Stimulated activated CD4-positive, alpha-beta T cell treated with anti-CD3 and anti-CD28 coated beads, Interleukin-1b, Interleukin-23, amount 100 ng/mL, for 24 hours (primary cell): Measurements from ENCODE around the gene TMEM163.

Source experiments
- DNase-seq, 4 experiments: peaks; one replicate each; pipeline ENCODE4 v3.0.0-alpha.2; 2020; ENCODE audit warnings: low read depth in 4 of 4, low spot score in 1 of 4

The TMEM163 gene

GRCh38 chr2:134693359-134694330 is 25.2 kb downstream of the TMEM163 start:
- no peak for DNase-seq

DNA sequence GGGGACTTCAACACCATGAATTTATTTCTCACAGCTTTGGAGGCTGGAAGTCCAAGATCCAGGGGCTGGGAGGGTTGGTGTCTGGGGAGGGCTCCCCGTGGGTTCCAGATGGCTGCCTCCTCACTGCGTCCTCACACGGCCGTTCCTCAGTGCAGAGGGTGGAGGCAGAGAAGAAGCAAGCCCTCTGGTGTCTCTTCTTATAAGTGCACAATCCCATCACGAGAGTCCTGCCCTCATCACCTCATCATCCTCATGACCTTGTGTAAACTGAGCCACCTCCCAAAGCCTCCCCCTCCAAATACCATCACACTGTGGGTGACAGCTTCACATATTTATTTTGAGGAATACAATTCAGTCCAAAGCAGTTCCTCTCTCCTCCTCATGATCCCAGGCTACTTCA is 26.3 kb downstream of the TMEM163 start:
- no peak for DNase-seq

DNA sequence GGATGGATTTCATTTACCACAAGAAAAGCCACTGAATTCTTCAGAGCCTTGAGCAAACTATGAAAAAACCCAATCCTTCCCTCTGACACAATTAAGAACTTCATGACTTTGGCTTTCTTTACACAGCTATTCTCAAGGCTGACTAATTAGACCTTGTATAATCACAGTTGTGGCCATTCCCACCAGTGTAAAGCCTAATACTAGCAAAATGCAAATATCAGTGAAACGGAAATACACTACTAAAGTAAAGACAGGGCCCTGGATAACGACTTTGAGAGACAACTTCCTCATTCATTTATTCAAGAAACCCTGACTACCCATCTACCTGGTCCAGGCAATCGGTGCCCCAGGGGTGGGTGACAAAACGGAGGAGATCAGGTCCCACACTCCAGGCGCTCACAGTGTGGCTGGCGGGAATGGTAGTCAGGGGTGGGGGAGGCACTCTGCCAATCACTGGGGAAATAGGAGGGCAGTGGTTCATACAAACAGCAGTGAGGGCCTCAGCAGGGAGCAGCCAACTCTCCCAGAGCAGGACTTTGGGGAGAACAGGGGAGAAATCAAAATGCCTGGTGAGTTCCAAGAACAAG is 28.1 kb downstream of the TMEM163 start:
- no peak for DNase-seq

GRCh38 chr2:134689315-134689714 is 29.5 kb downstream of the TMEM163 start:
- no peak for DNase-seq

DNA sequence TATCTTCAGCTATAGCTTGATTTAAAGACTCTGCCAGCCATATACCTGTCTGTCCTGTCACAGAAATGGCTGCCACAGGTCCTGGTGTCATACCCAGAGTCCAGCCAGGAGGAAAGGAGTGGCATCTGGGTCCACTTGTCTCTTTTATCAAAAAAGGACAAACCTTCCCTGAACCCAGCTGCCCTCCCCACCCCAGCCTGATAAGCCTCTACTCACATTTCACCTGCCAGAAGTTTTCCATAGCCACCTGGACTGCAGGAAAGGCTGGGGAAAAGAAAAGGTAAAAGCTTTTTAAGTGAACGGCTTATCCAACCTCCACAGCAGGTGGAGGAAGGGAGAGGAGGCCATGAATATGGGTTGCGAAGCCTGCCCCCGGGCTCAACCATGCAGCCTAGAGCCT is 32.8 kb downstream of the TMEM163 start:
- DNase-seq: no peak

- no peak for DNase-seq
Measured at GRCh38 chr2:134683561-134684112, 35.2 kb downstream of the TMEM163 start.

GRCh38 chr2:134682726-134683125 is 36.1 kb downstream of the TMEM163 start:
- no peak for DNase-seq

DNA sequence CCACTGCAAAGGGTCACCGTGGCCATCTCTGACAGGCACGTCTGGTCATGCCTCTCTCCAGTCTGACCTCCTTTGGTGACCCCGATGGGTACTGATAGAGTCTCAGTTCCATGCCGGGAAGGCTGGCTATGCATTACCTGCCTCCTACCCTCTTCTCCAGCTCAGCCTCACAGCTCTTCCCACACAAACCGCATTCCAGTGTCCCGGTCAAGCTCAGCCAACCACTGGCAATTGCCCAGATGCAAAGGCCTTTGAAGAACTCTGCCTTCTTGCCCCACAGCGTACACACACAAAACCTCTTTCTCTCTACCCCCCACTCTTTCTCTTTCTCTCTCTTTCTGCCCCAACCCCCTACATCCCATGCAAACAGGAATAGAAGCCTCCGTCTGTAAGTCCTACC is 37.6 kb downstream of the TMEM163 start:
- DNase-seq: no peak

- no peak for DNase-seq
Measured at GRCh38 chr2:134679745-134680144, 39.1 kb downstream of the TMEM163 start.

DNA sequence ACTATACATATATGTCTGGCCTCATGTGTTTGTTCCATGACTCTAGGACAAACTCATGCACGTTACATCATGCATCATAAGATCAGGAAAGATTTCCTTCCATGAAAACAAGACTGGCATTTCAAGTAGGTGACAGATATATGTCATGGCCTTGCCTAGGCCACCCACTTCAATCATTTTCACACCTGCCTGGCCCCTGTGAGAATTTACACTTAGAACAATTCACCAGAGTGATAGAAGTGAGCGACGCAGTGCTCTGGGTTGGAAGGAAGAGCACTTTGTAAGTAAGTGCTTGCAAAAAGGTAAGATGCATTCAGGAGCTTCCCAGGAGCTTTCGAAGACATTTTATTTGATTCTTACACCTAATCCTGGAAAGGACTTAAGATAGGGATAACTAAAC is 39.5 kb downstream of the TMEM163 start:
- DNase-seq: no peak

DNA sequence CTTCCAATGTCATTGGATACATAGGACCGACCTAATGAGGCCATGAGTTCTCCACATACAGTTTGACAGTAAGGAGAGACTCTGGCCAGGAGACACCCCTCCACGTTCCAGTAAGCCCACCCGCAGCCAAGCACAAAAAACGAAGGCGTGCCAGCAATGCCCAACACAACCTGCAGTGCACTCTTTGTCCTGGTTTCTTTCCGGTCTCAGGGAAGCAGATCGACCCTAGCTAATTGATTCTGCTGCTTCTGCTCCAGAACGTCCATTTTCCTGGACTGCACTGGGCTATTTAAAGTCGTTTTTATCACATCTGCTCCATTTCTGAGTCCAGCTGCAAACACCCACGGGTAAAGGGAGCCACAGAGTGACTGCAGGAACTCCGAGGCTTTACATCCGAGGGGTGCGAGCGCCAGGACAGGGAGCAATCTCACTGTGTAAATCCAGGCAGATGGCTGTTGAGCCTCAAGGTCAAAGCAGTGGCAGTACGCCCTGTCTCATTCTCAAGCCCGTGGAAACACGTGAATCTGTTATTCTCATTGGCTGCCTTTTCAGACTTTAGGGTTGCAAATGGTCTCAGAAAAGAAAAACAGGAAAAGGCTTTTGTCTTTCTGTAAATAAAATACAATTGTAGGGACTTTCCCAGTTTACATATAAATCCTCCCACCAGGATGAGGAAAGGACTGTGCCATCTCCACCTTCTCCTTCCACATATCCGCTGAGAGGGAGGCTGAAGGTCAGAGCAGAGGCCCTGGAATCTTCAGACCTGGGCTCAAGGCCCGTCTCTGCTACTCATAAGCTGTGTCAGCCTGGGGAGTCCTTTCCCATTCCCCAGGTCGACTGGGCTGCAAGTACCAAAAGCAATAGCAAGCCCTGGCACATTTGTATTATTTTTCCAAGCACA is 40.7 kb downstream of the TMEM163 start:
- DNase-seq: no peak

DNA sequence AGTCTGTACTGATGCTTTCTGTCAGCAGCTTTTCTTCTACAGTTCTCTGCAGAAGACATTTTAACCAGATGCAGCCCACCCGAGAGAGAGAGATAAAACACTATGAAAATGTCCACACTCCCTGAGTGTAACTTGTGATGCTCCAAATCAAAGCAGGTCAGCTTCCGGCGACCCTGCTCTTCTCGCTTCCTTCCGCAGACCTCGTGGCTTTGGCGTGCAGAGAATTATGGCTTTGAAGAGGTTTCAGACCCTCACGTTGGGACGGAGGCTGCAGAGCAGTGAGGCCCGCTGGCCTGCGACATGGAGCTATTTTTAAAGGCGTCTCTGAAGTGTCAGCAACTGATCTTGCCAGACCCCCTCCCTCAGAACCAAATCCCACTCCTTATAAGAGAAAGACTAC is 41.8 kb downstream of the TMEM163 start:
- no peak for DNase-seq

DNA sequence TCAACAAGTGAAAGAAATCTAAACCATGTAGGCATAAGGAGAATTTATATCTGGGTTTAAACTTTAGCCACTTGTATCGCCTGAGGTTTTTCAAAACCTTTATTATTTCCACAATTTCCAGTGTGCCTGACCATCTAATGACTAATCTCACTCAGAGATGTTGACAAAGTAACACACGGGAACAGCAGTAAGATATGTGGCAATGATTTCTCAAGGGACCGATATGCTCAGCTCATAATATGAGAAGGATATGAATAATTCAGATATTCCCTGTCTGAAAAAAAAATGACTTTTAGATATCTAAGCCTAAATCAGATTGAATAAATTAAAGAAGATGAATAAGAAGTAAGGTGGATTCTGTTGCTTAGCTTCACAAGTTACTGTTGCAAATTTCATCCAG is 43.5 kb downstream of the TMEM163 start:
- DNase-seq: no peak

DNA sequence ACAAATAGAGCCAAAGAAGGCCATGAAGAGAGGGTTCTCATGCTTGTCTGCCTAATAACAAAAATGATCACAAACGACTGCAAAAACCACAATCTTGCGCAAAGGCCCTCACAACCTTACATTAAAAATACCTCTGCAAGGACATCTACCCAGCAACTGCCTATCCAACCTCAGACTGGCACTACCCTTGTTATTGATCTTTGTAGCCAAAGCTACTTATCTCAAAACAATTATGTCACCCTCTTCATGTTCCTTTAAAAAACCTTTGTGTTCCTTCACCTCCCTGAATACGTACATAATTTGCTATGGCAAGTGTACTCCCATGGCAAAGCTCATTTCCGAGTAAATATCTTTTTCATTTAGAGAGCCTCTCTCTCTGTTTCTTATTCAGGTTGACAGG is 44.1 kb downstream of the TMEM163 start:
- DNase-seq: no peak

GRCh38 chr2:134671513-134671912 is 47.3 kb downstream of the TMEM163 start:
- no peak for DNase-seq

- DNase-seq: no peak
Measured at GRCh38 chr2:134670955-134671354, 47.8 kb downstream of the TMEM163 start.

DNA sequence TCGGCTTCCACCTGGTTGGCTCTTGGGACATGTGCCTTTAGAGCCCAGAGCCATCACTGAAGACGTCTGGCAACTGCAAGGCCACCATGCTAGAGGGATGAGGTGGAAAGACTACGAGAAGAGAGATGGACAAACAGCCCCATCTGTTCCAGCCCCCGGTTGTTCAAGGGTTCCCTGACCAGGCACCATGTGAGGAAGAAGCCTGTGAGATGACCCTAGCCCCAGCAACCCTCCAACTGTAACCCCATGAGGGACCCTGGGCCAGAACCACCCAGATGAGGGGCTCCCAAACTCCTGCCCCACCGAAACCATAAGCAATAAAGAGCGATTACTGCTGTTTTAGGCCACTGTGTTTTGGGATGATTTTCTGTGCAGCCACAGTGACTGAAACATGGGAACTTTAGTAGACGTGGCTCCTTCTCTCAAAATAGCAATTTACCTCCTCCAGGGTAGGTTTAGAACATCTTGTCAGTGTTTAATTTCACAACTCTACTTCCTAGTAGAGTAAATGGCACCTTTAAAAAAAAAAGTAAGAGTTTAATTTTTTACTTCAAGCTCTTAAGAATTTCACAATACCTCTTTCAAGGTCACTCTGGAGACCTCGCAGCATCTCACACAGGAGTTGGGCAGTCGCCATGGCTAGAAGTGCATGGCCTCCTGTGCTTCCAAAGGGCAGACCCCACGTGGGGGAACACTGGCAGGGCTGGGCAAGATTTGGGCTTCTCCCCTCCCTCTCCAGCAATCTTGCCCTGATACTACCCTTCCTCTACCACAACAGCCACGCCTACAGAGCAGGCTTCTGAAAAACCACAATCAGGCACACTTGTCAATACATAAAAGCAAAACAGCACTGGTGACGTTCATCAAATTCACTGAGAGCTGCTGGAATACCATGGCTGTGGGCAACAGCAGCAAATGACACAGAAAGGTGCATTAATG is 48.8 kb downstream of the TMEM163 start:
- no peak for DNase-seq

GRCh38 chr2:134668821-134669220 is 50.0 kb downstream of the TMEM163 start:
- DNase-seq: peak; percentile 17 to 45 (median 32)

DNA sequence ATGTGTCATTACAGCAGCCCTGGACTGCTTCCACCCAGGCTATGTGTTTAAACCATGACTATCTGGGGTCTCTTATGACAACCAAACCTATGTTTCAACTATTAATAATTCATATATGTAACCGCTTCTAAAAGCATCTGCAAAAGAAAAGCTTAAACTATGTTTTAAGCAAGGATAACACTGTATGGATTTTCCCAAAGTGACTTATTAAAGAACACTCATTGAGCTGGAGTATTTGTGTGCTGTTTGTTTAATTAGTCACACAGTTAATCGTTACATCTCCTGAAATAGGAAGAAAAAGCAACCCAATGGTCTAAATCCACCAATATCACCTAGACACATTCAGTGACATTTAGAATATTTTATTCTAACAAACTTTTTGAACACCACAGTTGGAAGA is 51.3 kb downstream of the TMEM163 start:
- DNase-seq: no peak

- DNase-seq: no peak
Measured at GRCh38 chr2:134667081-134667480, 51.7 kb downstream of the TMEM163 start.
